Hepatocyte (in vitro differentiated cells): ENCODE measurements around the gene OR2L13. TPM values are rescaled to one million over a fixed set of nuclear protein-coding genes. Genes with fewer than 3 reads are reported as not detected.

Source experiments
- DNase-seq: peaks from one replicate; pipeline ENCODE4 v3.0.0-alpha.2; 2016; ENCODE audit warnings: low spot score
- H2AFZ ChIP-seq: fragments of 200-600 bp; sonication (generic); 2 replicates; pipeline ENCODE4 v1.6.0; 2016; ENCODE audit warnings: antibody characterized with exemption, mild to moderate bottlenecking
- H3K27ac ChIP-seq: fragments of 200-600 bp; sonication (generic); 2 replicates; pipeline ENCODE4 v1.5.1; 2016; ENCODE audit warnings: mild to moderate bottlenecking
- H3K27me3 ChIP-seq: fragments of 200-600 bp; sonication (generic); 2 replicates; pipeline ENCODE4 v1.6.1; 2016
- H3K36me3 ChIP-seq: fragments of 200-600 bp; sonication (generic); replicated peaks from 2 replicates; pipeline ENCODE4 v1.5.1; 2016; ENCODE audit warnings: low read depth; ENCODE audit not compliant: insufficient read depth
- H3K4me1 ChIP-seq: fragments of 200-600 bp; sonication (generic); 2 replicates; pipeline ENCODE4 v1.5.1; 2016; ENCODE audit warnings: mild to moderate bottlenecking, moderate library complexity; ENCODE audit not compliant: insufficient read depth
- H3K4me2 ChIP-seq: fragments of 200-600 bp; sonication (generic); 2 replicates; pipeline ENCODE4 v1.6.0; 2016
- H3K4me3 ChIP-seq: fragments of 200-600 bp; sonication (generic); 2 replicates; pipeline ENCODE4 v1.5.1; 2016; ENCODE audit warnings: mild to moderate bottlenecking
- H3K79me2 ChIP-seq: fragments of 200-600 bp; sonication (generic); 2 replicates; pipeline ENCODE4 v1.6.0; 2017; ENCODE audit warnings: mild to moderate bottlenecking
- H3K9me2 ChIP-seq: fragments of 200-600 bp; sonication (generic); replicated peaks from 2 replicates; pipeline ENCODE4 v1.6.0; 2017; ENCODE audit warnings: mild to moderate bottlenecking; ENCODE audit not compliant: insufficient read depth
- H3K9me3 ChIP-seq: fragments of 200-600 bp; sonication (generic); 2 replicates; pipeline ENCODE4 v1.5.1; 2016; ENCODE audit warnings: low read depth, mild to moderate bottlenecking
- H4K20me1 ChIP-seq: fragments of 200-600 bp; sonication (generic); 2 replicates; pipeline ENCODE4 v1.6.0; 2016; ENCODE audit warnings: mild to moderate bottlenecking; ENCODE audit not compliant: insufficient read depth, poor library complexity, severe bottlenecking
- EZH2 ChIP-seq: fragments of 200-600 bp; sonication (generic); IDR thresholded peaks from 2 replicates; pipeline ENCODE4 v1.6.1; 2016; ENCODE audit warnings: antibody characterized with exemption, mild to moderate bottlenecking, borderline replicate concordance
- EZH2phosphoT487 ChIP-seq: fragments of 200-600 bp; sonication (generic); IDR thresholded peaks from one replicate; pipeline ENCODE4 v1.6.1; 2018; ENCODE audit warnings: antibody characterized with exemption, mild to moderate bottlenecking, low read depth, moderate library complexity; ENCODE audit not compliant: unreplicated experiment, severe bottlenecking
- WGBS: methylation state at CpG from one replicate; pipeline ENCODE4 v1.1.6; 2016; ENCODE audit warnings: low lambda C conversion rate; ENCODE audit errors: missing lambda C conversion rate; 5-methylcytosine and 5-hydroxymethylcytosine counted together
- polyA plus RNA-seq: library from polyadenylated mRNA; unstranded; fragments of >200 nt; fragmentation: Nextera tagmentation; extraction: Ambion mirVana; gene quantifications from 2 replicates; pipeline ENCODE4 v1.2.1, GENCODE V29; 2016
- total RNA-seq: library from RNA; depleted of rRNA; stranded (reverse); fragments of >200 nt; gene quantifications from 2 replicates; pipeline ENCODE4 v1.2.3, GENCODE V29; 2014
- TF ChIP-seq, protein P1 (sequence below): fragments of 200-600 bp; sonication (generic); IDR thresholded peaks from 2 replicates; pipeline ENCODE4 v1.5.1; 2016; ENCODE audit warnings: antibody characterized with exemption, mild to moderate bottlenecking; ENCODE audit not compliant: poor library complexity

OR2L13 gene
- total and polyA plus RNA-seq, 2 experiments from 2014 or later = not detected

DNA sequence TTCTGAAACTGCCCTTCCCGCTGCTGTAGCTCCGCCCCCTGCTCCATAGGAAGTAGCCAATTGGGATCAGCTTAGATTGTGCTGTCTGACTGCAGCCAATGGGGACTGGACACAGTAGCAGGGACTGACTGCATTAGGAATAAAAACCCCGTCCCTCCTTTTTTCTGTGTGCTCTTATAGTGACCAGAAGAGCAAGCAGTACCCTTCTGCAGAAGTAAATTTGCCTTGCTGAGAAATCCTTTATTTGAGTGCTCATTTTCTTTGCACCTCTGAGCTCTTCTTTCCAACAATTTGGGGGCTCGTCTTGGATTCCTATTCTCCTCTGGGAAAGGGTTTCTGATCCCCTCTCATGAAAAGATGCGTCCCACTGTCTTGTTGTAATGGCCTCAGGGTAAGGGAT lies 16.2 kb downstream of the OR2L13 start:
- 53% methylated on average over 5 of the region's 5 CpGs for WGBS
- H2AFZ ChIP-seq = no peak overlapping the region
- H3K36me3 ChIP-seq = no peaks in the 10 kb centered on the region
- H3K4me3 ChIP-seq = no peak overlapping the region
- H4K20me1 ChIP-seq = no peaks in the 10 kb centered on the region
- H3K9me3 ChIP-seq = no peaks in the 10 kb centered on the region
- no peak for DNase-seq
- TF ChIP-seq EZH2 (no peak), EZH2phosphoT487 (no peak)
- TF ChIP-seq, protein P1, sequence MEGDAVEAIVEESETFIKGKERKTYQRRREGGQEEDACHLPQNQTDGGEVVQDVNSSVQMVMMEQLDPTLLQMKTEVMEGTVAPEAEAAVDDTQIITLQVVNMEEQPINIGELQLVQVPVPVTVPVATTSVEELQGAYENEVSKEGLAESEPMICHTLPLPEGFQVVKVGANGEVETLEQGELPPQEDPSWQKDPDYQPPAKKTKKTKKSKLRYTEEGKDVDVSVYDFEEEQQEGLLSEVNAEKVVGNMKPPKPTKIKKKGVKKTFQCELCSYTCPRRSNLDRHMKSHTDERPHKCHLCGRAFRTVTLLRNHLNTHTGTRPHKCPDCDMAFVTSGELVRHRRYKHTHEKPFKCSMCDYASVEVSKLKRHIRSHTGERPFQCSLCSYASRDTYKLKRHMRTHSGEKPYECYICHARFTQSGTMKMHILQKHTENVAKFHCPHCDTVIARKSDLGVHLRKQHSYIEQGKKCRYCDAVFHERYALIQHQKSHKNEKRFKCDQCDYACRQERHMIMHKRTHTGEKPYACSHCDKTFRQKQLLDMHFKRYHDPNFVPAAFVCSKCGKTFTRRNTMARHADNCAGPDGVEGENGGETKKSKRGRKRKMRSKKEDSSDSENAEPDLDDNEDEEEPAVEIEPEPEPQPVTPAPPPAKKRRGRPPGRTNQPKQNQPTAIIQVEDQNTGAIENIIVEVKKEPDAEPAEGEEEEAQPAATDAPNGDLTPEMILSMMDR = no peak
- no peaks in the 10 kb centered on the region for H3K4me1 ChIP-seq
- H3K27me3 ChIP-seq = no peaks in the 10 kb centered on the region
- H3K27ac ChIP-seq = no peak overlapping the region
- no peaks in the 10 kb centered on the region for H3K79me2 ChIP-seq
- H3K4me2 ChIP-seq = no peak overlapping the region
- no peaks in the 10 kb centered on the region for H3K9me2 ChIP-seq

DNA sequence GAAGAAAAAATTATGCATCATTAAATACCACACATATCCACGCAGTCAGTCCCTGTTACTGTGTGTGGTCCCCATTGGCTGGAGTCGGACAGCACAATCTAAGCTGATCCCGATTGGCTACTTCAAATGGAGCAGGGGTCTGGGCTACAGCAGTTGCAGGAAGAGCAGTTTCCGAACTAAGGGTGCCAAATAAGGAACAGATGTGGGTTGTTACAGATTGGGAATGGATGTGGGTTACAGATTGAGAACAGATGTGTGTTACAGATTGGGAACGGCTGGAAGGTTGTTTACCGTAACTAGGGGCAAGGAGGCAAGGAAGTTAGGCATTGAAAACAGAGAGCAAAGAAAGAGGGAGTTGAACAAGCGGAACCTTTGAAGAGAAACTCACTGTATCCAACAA lies 19.9 kb downstream of the OR2L13 start:
- TF ChIP-seq EZH2phosphoT487 (no peak), EZH2 (no peak)
- TF ChIP-seq, protein P1 = no peak
- H4K20me1 ChIP-seq = no peaks in the 10 kb centered on the region
- DNase-seq = no peak
- no peaks in the 10 kb centered on the region for H3K27me3 ChIP-seq
- H3K4me1 ChIP-seq = no peaks in the 10 kb centered on the region
- H2AFZ ChIP-seq = no peak overlapping the region
- no peaks in the 10 kb centered on the region for H3K9me3 ChIP-seq
- WGBS = 70% methylated on average over 7 of the region's 7 CpGs
- H3K36me3 ChIP-seq = no peaks in the 10 kb centered on the region
- H3K4me2 ChIP-seq = no peak overlapping the region
- H3K9me2 ChIP-seq = no peaks in the 10 kb centered on the region
- no peak overlapping the region for H3K4me3 ChIP-seq
- H3K27ac ChIP-seq = no peak overlapping the region
- no peaks in the 10 kb centered on the region for H3K79me2 ChIP-seq

DNA sequence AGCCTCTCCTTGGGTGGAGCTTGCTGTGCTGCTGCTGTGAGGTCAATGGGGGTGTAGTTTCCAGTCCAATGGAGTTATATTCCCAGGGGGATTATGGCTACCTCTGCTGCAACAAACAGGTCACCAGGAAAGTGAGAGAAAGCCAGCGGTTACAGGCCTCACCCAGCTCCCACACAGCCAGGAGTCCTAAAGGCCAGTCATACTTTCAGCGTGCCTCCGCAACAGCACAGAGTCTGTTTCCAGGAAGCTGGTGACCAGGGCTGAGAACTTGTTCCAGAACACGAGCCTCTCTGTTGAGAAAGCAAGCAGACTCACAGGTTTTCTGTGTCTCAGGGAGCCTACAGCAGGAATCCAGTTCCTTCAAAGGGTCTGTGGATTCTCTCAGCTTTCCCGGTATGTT lies 32.7 kb downstream of the OR2L13 start:
- Histone ChIP-seq H3K4me3 (no peak overlapping the region), H3K9me2 (no peaks in the 10 kb centered on the region), H3K79me2 (no peaks in the 10 kb centered on the region), H3K9me3 (peaks cover 6% of the 10 kb centered on the region), H3K4me1 (no peaks in the 10 kb centered on the region), H4K20me1 (no peaks in the 10 kb centered on the region), H3K4me2 (no peak overlapping the region), H3K36me3 (no peaks in the 10 kb centered on the region), H3K27ac (no peak overlapping the region), H2AFZ (no peak overlapping the region), H3K27me3 (no peaks in the 10 kb centered on the region)
- 74% methylated on average over 5 of the region's 5 CpGs for WGBS
- DNase-seq = no peak
- TF ChIP-seq, protein P1 = no peak
- TF ChIP-seq EZH2 (no peak), EZH2phosphoT487 (no peak)

DNA sequence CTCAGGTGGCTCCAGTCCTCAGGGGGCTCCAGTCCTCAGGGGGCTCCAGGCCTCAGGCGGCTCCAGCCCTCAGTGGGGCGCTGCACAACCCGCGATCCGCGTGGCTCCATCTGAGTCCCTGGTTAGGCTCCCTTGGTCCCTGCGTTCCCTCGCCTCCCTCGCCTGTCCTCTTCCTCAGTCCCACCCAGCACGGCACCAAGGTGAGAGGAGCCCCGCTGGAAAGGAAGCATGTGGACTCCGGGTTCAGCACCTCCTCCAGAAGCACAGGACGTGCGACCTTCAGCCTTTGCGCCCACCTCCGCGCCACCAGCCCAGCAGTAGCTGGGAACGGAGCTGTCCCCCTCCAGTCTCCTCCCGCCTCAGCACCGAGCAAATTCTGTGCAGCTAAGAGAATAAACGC lies 41.8 kb downstream of the OR2L13 start:
- H3K4me3 ChIP-seq = no peak overlapping the region
- no peaks in the 10 kb centered on the region for H3K36me3 ChIP-seq
- H3K27ac ChIP-seq = no peak overlapping the region
- H4K20me1 ChIP-seq = no peaks in the 10 kb centered on the region
- 84% methylated on average over 21 of the region's 21 CpGs for WGBS
- TF ChIP-seq EZH2 (no peak), EZH2phosphoT487 (no peak)
- TF ChIP-seq, protein P1 = no peak
- H3K79me2 ChIP-seq = no peaks in the 10 kb centered on the region
- no peak overlapping the region for H2AFZ ChIP-seq
- no peaks in the 10 kb centered on the region for H3K27me3 ChIP-seq
- no peak overlapping the region for H3K4me2 ChIP-seq
- H3K9me3 ChIP-seq = peaks cover 5% of the 10 kb centered on the region
- DNase-seq = no peak
- H3K4me1 ChIP-seq = no peaks in the 10 kb centered on the region
- no peaks in the 10 kb centered on the region for H3K9me2 ChIP-seq
